H1 (cell line): ENCODE data around the gene EPHA4. TPM values are rescaled to one million over a fixed set of nuclear protein-coding genes. Genes with fewer than 3 reads are reported as not detected.

Experiments
- CTCF ChIA-PET: fragments of 300-600 bp; sonication (Branson Sonifier 250); formaldehyde crosslinking; loops from one replicate; lab custom pipeline; 2021; ENCODE audit not compliant: partially characterized antibody; lab: Charles Lee
- POLR2A ChIA-PET: fragments of 300-600 bp; sonication (Branson Sonifier 250); formaldehyde crosslinking; loops from one replicate; lab custom pipeline; 2021; ENCODE audit warnings: inconsistent platforms; ENCODE audit not compliant: partially characterized antibody; lab: Charles Lee
- DNase-seq, 2 experiments: peaks; one replicate each; pipeline versions ENCODE4 v3.0.0 to v3.0.0-alpha.2; 2010 to 2022; ENCODE audit warnings: low spot score in 2 of 2, low read depth in 1 of 2, mixed read lengths in 1 of 2
- FAIRE-seq: peaks from 2 replicates; lab custom pipeline; 2011; peaks lifted over from hg19 to GRCh38; lab: Jason Lieb, UNC
- H2AFZ ChIP-seq: 2 replicates; pipeline ENCODE4 v1.8.1; 2012; ENCODE audit warnings: low read length, inconsistent platforms
- H2AK5ac ChIP-seq: 2 replicates; pipeline ENCODE4 v1.6.1; 2013; ENCODE audit warnings: low read depth, low read length
- H2BK120ac ChIP-seq: replicated peaks from 2 replicates; pipeline ENCODE3; 2013; ENCODE audit warnings: low read depth, low read length, inconsistent platforms
- H2BK12ac ChIP-seq: 2 replicates; pipeline ENCODE4 v1.6.1; 2013; ENCODE audit warnings: low read depth, low read length
- H2BK15ac ChIP-seq: 2 replicates; pipeline ENCODE4 v1.6.1; 2013; ENCODE audit warnings: low read length
- H2BK20ac ChIP-seq: 2 replicates; pipeline ENCODE4 v1.6.1; 2013; ENCODE audit warnings: low read length
- H2BK5ac ChIP-seq: 2 replicates; pipeline ENCODE4 v1.6.1; 2013; ENCODE audit warnings: low read depth, low read length
- H3K14ac ChIP-seq: 2 replicates; pipeline ENCODE4 v1.6.1; 2013; ENCODE audit warnings: inconsistent platforms; ENCODE audit not compliant: insufficient read length
- H3K18ac ChIP-seq: 2 replicates; pipeline ENCODE4 v1.6.1; 2013; ENCODE audit warnings: low read length; ENCODE audit errors: extremely low read depth
- H3K23ac ChIP-seq: 2 replicates; pipeline ENCODE4 v1.6.1; 2013; ENCODE audit warnings: inconsistent platforms; ENCODE audit not compliant: insufficient read length
- H3K23me2 ChIP-seq: 2 replicates; pipeline ENCODE4 v1.6.1; 2013; ENCODE audit warnings: low read depth, low read length
- H3K27ac ChIP-seq: 2 replicates; pipeline ENCODE4 v1.6.1; 2011; ENCODE audit warnings: low read depth, low read length, inconsistent platforms
- H3K27me3 ChIP-seq, 4 experiments: replicated peaks in 1 of 4; 1 replicate in 1 of 4; 2 replicates in 3 of 4; pipeline versions ENCODE4 v1.6.1 to v1.8.1; 2011 to 2013; ENCODE audit warnings: low read length in 3 of 4, mild to moderate bottlenecking in 3 of 4, inconsistent platforms in 2 of 4, mixed read lengths in 2 of 4, moderate library complexity in 1 of 4; ENCODE audit not compliant: control insufficient read depth in 3 of 4, insufficient read depth in 3 of 4; ENCODE audit errors: extremely low read depth in 1 of 4
- H3K36me3 ChIP-seq, 4 experiments: 2 replicates each; pipeline versions ENCODE4 v1.6.1 to v1.8.1; 2011 to 2013; ENCODE audit warnings: mild to moderate bottlenecking in 4 of 4, low read length in 3 of 4, moderate library complexity in 2 of 4, control low read depth in 1 of 4, inconsistent platforms in 1 of 4; ENCODE audit not compliant: insufficient read depth in 4 of 4, control insufficient read depth in 2 of 4
- H3K4ac ChIP-seq: replicated peaks from 2 replicates; pipeline ENCODE3; 2013; ENCODE audit warnings: low read length, low read depth, mixed read lengths, inconsistent platforms; ENCODE audit not compliant: insufficient read length
- H3K4me1 ChIP-seq, 4 experiments: replicated peaks in 1 of 4; 1 replicate in 1 of 4; 2 replicates in 3 of 4; pipeline versions ENCODE4 v1.6.1 to v1.8.1; 2011 to 2013; ENCODE audit warnings: low read length in 3 of 4, inconsistent platforms in 2 of 4, mixed read lengths in 1 of 4; ENCODE audit not compliant: insufficient read depth in 4 of 4, control insufficient read depth in 3 of 4
- H3K4me2 ChIP-seq, 2 experiments: 2 replicates each; pipeline versions ENCODE4 v1.6.1 to v1.8.1; 2011 to 2013; ENCODE audit warnings: low read depth in 2 of 2, low read length in 2 of 2, control low read depth in 1 of 2, inconsistent platforms in 1 of 2, mild to moderate bottlenecking in 1 of 2; ENCODE audit not compliant: insufficient read depth in 1 of 2
- H3K4me3 ChIP-seq, 4 experiments: fragments of 200-600, 300-600 bp in 1 of 4; sonication (generic), shearing (Covaris generic), sonication (Bioruptor Twin) in 1 of 4; 2 replicates each; pipeline versions ENCODE4 v1.5.1 to v1.8.1; 2011 to 2016; ENCODE audit warnings: low read length in 4 of 4, low read depth in 3 of 4, control low read depth in 2 of 4, inconsistent platforms in 2 of 4, mild to moderate bottlenecking in 2 of 4, mixed read lengths in 1 of 4, moderate library complexity in 1 of 4; ENCODE audit not compliant: insufficient read depth in 2 of 4; ENCODE audit errors: extremely low read depth in 1 of 4
- H3K56ac ChIP-seq: replicated peaks from 2 replicates; pipeline ENCODE3; 2013; ENCODE audit warnings: low read depth, mild to moderate bottlenecking, mixed read lengths, low read length, inconsistent platforms; ENCODE audit not compliant: insufficient read length
- H3K79me1 ChIP-seq: 2 replicates; pipeline ENCODE4 v1.6.1; 2013; ENCODE audit warnings: low read depth, low read length, control low read depth
- H3K79me2 ChIP-seq, 2 experiments: 2 replicates each; pipeline versions ENCODE4 v1.6.1 to v1.8.1; 2012 to 2013; ENCODE audit warnings: low read length in 2 of 2, mild to moderate bottlenecking in 2 of 2, inconsistent platforms in 1 of 2; ENCODE audit not compliant: insufficient read depth in 2 of 2, control insufficient read depth in 1 of 2
- H3K9ac ChIP-seq, 4 experiments: replicated peaks in 1 of 4; 1 replicate in 1 of 4; 2 replicates in 3 of 4; pipeline versions ENCODE4 v1.6.1 to v1.8.1; 2011 to 2013; ENCODE audit warnings: low read depth in 3 of 4, low read length in 3 of 4, control low read depth in 2 of 4, mild to moderate bottlenecking in 2 of 4, moderate library complexity in 2 of 4, inconsistent platforms in 1 of 4; ENCODE audit errors: extremely low read depth in 1 of 4
- H3K9me3 ChIP-seq, 2 experiments: 2 replicates each; pipeline versions ENCODE4 v1.6.1 to v1.8.1; 2012 to 2013; ENCODE audit warnings: mild to moderate bottlenecking in 2 of 2, moderate library complexity in 2 of 2, control low read depth in 1 of 2, inconsistent platforms in 1 of 2, low read depth in 1 of 2, low read length in 1 of 2, mixed read lengths in 1 of 2; ENCODE audit not compliant: insufficient read depth in 2 of 2
- H4K20me1 ChIP-seq, 2 experiments: replicated peaks in 1 of 2; 2 replicates each; pipeline versions ENCODE3 to v1.8.1; 2011 to 2013; ENCODE audit warnings: inconsistent platforms in 2 of 2, low read length in 2 of 2, mild to moderate bottlenecking in 1 of 2; ENCODE audit not compliant: insufficient read depth in 2 of 2, control insufficient read depth in 1 of 2
- H4K5ac ChIP-seq: 2 replicates; pipeline ENCODE4 v1.6.1; 2013; ENCODE audit warnings: low read length, low read depth, mixed read lengths, inconsistent platforms; ENCODE audit not compliant: insufficient read length
- H4K8ac ChIP-seq: 2 replicates; pipeline ENCODE4 v1.8.0; 2013; ENCODE audit warnings: mild to moderate bottlenecking, moderate library complexity, low read length, inconsistent platforms; ENCODE audit not compliant: insufficient read depth; ENCODE audit errors: extremely low read depth
- H4K91ac ChIP-seq: replicated peaks from 2 replicates; pipeline ENCODE3; 2013; ENCODE audit warnings: low read length, mixed read lengths, inconsistent platforms; ENCODE audit not compliant: insufficient read length
- CHD2 ChIP-seq: IDR thresholded peaks from 2 replicates; pipeline ENCODE4 v1.6.1; 2012; ENCODE audit warnings: low read length, improper control_type of control experiment
- JUND ChIP-seq: IDR thresholded peaks from 2 replicates; pipeline ENCODE4 v1.6.1; 2011; ENCODE audit warnings: mild to moderate bottlenecking, improper control_type of control experiment, low read length
- MAX ChIP-seq: IDR thresholded peaks from 2 replicates; pipeline ENCODE4 v1.6.1; 2012; ENCODE audit warnings: inconsistent platforms
- POLR2AphosphoS5 ChIP-seq: IDR thresholded peaks from 2 replicates; pipeline ENCODE4 v1.6.1; 2011; ENCODE audit warnings: low read depth, low read length
- RXRA ChIP-seq: IDR thresholded peaks from 2 replicates; pipeline ENCODE4 v1.6.1; 2011; ENCODE audit warnings: low read depth, mild to moderate bottlenecking, low read length, moderate library complexity; ENCODE audit not compliant: insufficient read depth
- SP4 ChIP-seq: IDR thresholded peaks from 2 replicates; pipeline ENCODE4 v1.6.1; 2012; ENCODE audit warnings: low read length, inconsistent platforms
- whole genome bisulfite sequencing, 2 experiments: shearing (Covaris generic) in 1 of 2; methylation state at CpG; one replicate each; pipeline versions ENCODE4 v1.1.6 to v1.1.7; 2013 to 2015; ENCODE audit warnings: low lambda C conversion rate in 2 of 2, mixed read lengths in 2 of 2, inconsistent platforms in 1 of 2, low coverage in 1 of 2, missing lambda C conversion rate in 1 of 2; ENCODE audit not compliant: insufficient replicate concordance in 2 of 2, insufficient coverage in 1 of 2, insufficient read length in 1 of 2; ENCODE audit errors: extremely low coverage in 1 of 2, missing lambda C conversion rate in 1 of 2; 5-methylcytosine and 5-hydroxymethylcytosine counted together
- polyA plus RNA-seq, 7 experiments: library from polyadenylated mRNA; depleted of rRNA in 3 of 7; stranded (reverse) in 5 of 7; unstranded in 2 of 7; fragments of >200 nt in 5 of 7; fragments of 200-250 nt in 2 of 7; gene quantifications; 1 replicate in 5 of 7; 2 replicates in 1 of 7; 4 replicates in 1 of 7; pipeline versions ENCODE4 v1.2.1 to v1.2.3, GENCODE V29; 2011 to 2013; ENCODE audit warnings: missing spikeins in 2 of 7, mixed read lengths in 2 of 7
- total RNA-seq: library from RNA; stranded (reverse); fragmentation: NEBNext Ultra II Directional; extraction: Animal tissue kit (Norgen Biotek cat#: 25700); gene quantifications from 2 replicates; pipeline ENCODE4 v1.2.1, GENCODE V29; 2021

EPHA4 gene
- total and polyA plus RNA-seq, 2 of the 8 experiments (the other 6 are each of a cell fraction or from before 2014, with no cell fraction given) = 4.3 to 5.7 TPM

GRCh38 chr2:221461901-221462300 is 110.2 kb downstream of the EPHA4 start:
- H2BK15ac ChIP-seq = no peak overlapping the region
- H3K4me2 ChIP-seq = no peak overlapping the region
- H3K14ac ChIP-seq = no peak overlapping the region
- no peak overlapping the region for H3K4me3 ChIP-seq
- H4K91ac ChIP-seq = no peak overlapping the region
- POLR2A ChIA-PET = no interaction called here
- no peak overlapping the region for H3K18ac ChIP-seq
- no peak overlapping the region for H2BK120ac ChIP-seq
- no peaks in the 10 kb centered on the region for H3K9me3 ChIP-seq
- no peaks in the 10 kb centered on the region; a peak in 3 of 7 replicates for H3K27me3 ChIP-seq
- H3K23me2 ChIP-seq = no peaks in the 10 kb centered on the region
- CTCF ChIA-PET = no interaction called here
- H3K23ac ChIP-seq = no peak overlapping the region
- no peak for TF ChIP-seq POLR2AphosphoS5
- no peak for TF ChIP-seq JUND
- TF ChIP-seq MAX = no peak
- TF ChIP-seq RXRA = no peak
- no peak for TF ChIP-seq SP4
- no peak for TF ChIP-seq CHD2
- H3K27ac ChIP-seq = no peak overlapping the region
- H3K9ac ChIP-seq = no peak overlapping the region
- H2AFZ ChIP-seq = no peak overlapping the region
- no peaks in the 10 kb centered on the region for H3K79me2 ChIP-seq
- no peak overlapping the region for H4K8ac ChIP-seq
- H3K36me3 ChIP-seq = no peaks in the 10 kb centered on the region
- H3K4me1 ChIP-seq = peaks cover 0 to 3% (median 0%) of the 10 kb centered on the region in 4 experiments; a peak in 1 of 7 replicates
- 73% methylated on average over 1 of the region's 1 CpG; no CpG with 5 or more reads in 1 of the 2 experiments for WGBS, 2 experiments
- no peak overlapping the region for H3K4ac ChIP-seq
- DNase-seq (no peak), FAIRE-seq (no peak)
- no peak overlapping the region for H2AK5ac ChIP-seq
- no peak overlapping the region for H3K56ac ChIP-seq
- no peak overlapping the region for H2BK20ac ChIP-seq
- H2BK5ac ChIP-seq = no peak overlapping the region
- no peaks in the 10 kb centered on the region for H3K79me1 ChIP-seq
- H4K20me1 ChIP-seq = peaks cover 0 to 2% of the 10 kb centered on the region in 2 experiments
- no peak overlapping the region for H2BK12ac ChIP-seq
- no peak overlapping the region for H4K5ac ChIP-seq
